ELR (cell line): ENCODE data around the gene ACAD11.
A peak's percentile ranks its signal among the peaks of the same experiment; 100 is the strongest.

Experiments used
- DNase-seq: peaks from one replicate; pipeline ENCODE4 v3.0.0-alpha.2; 2015; ENCODE audit warnings: low read depth

The ACAD11 gene

GRCh38 chr3:132550579-132551305 is 108.9 kb downstream of the ACAD11 start:
- DNase-seq: no peak

GRCh38 chr3:132549890-132550578 is 109.6 kb downstream of the ACAD11 start:
- DNase-seq: peak; percentile 79

GRCh38 chr3:132549169-132549568 is 110.4 kb downstream of the ACAD11 start:
- no peak for DNase-seq

- no peak for DNase-seq
Measured at GRCh38 chr3:132545471-132545870, 114.1 kb downstream of the ACAD11 start.

GRCh38 chr3:132544130-132544529 is 115.5 kb downstream of the ACAD11 start:
- DNase-seq: no peak

GRCh38 chr3:132543011-132543739 is 116.4 kb downstream of the ACAD11 start:
- peak; percentile 96 for DNase-seq

GRCh38 chr3:132542577-132542976 is 117.0 kb downstream of the ACAD11 start:
- no peak for DNase-seq

- DNase-seq: no peak
Measured at GRCh38 chr3:132539681-132540080, 119.9 kb downstream of the ACAD11 start.

- no peak for DNase-seq
Measured at GRCh38 chr3:132538072-132538471, 121.5 kb downstream of the ACAD11 start.

GRCh38 chr3:132537297-132537696 is 122.3 kb downstream of the ACAD11 start:
- peak; percentile 48 for DNase-seq

GRCh38 chr3:132536442-132537153 is 123.0 kb downstream of the ACAD11 start:
- peak; percentile 47 for DNase-seq

GRCh38 chr3:132535575-132536441 is 123.8 kb downstream of the ACAD11 start:
- peak; percentile 86 for DNase-seq

- DNase-seq: no peak
Measured at GRCh38 chr3:132530624-132531023, 129.0 kb downstream of the ACAD11 start.

- DNase-seq: no peak
Measured at GRCh38 chr3:132522353-132522752, 137.3 kb downstream of the ACAD11 start.

GRCh38 chr3:132521901-132522300 is 137.7 kb downstream of the ACAD11 start:
- no peak for DNase-seq

GRCh38 chr3:132519914-132520313 is 139.7 kb downstream of the ACAD11 start:
- DNase-seq: no peak

GRCh38 chr3:132517311-132517710 is 142.3 kb downstream of the ACAD11 start:
- DNase-seq: no peak

GRCh38 chr3:132513057-132513456 is 146.6 kb downstream of the ACAD11 start:
- DNase-seq: no peak

- DNase-seq: no peak
Measured at GRCh38 chr3:132509506-132509905, 150.1 kb downstream of the ACAD11 start.

- DNase-seq: peak; percentile 6
Measured at GRCh38 chr3:132509096-132509495, 150.5 kb downstream of the ACAD11 start.
